Measurements from ENCODE around the gene MTMR11. TPM values are rescaled to one million over a fixed set of nuclear protein-coding genes. Genes with fewer than 3 reads are reported as not detected.

MTMR11 gene
- total and polyA plus RNA-seq, 9 of the 15 experiments (the other 6 are each of a cell fraction or from before 2014, with no cell fraction given) = 0.09 to 1.6 (median 0.51) TPM

- TF ChIP-seq ETV5 (CRISPR knock-in tag; IDR thresholded peaks at IDR 0.05; ENCODE audit: low read depth) (no peak; the same call in 1 of the 2 replicates), VEZF1 (CRISPR knock-in tag; IDR thresholded peaks at IDR 0.05) (peak; percentile 30; the same call in 1 of the 2 replicates), ZNF282 (CRISPR knock-in tag; IDR thresholded peaks at IDR 0.05) (no peak), ZNF561 (CRISPR knock-in tag; conservative IDR thresholded peaks at IDR 0.05) (no peak), ZNF780A (CRISPR knock-in tag; IDR thresholded peaks at IDR 0.05) (no peak), ZNF311 (CRISPR knock-in tag; IDR thresholded peaks at IDR 0.05) (no peak), RHOXF2B (CRISPR knock-in tag; conservative IDR thresholded peaks at IDR 0.05) (no peak), RBM17 (IDR thresholded peaks at IDR 0.05; ENCODE audit: borderline replicate concordance, low read depth, low read length) (no peak), ZSCAN29 (IDR thresholded peaks at IDR 0.05) (no peak), PHF21A (IDR thresholded peaks at IDR 0.05; ENCODE audit: borderline replicate concordance, low read depth) (no peak), CEBPB (tag; IDR thresholded peaks at IDR 0.05) (no peak), ZNF175 (CRISPR knock-in tag; IDR thresholded peaks at IDR 0.05; ENCODE audit: low read depth) (peak; percentile 71; the same call in 1 of the 2 replicates)
Observed at GRCh38 chr1:149885339-149886120, 51.1 kb downstream of the MTMR11 start (continued).

Data from K562 (cell line).